ENCODE results near the gene EIF2S1. TPM values are rescaled to one million over a fixed set of nuclear protein-coding genes. Genes with fewer than 3 reads are reported as not detected.

Gene EIF2S1
- total RNA-seq, 1 experiment from 2014 or later: 192 TPM

GRCh38 chr14:67409461-67409860, 49.3 kb downstream of the EIF2S1 start:
- TF ChIP-seq FOSL1 (IDR thresholded peaks at IDR 0.05; ENCODE audit: low read depth): no peak
- TF ChIP-seq SP1 (IDR thresholded peaks at IDR 0.05; ENCODE audit: low read depth): no peak
- TF ChIP-seq SRF (IDR thresholded peaks at IDR 0.05; ENCODE audit: low read depth): no peak
- no peak for TF ChIP-seq CEBPB (IDR thresholded peaks at IDR 0.05; ENCODE audit: low read depth)
- Histone ChIP-seq H3K9ac (ENCODE audit: low read length) (no peak overlapping the region), H3K27ac (ENCODE audit: low read depth, low read length) (no peak overlapping the region), H4K20me1 (ENCODE audit: insufficient read depth) (no peaks in the 10 kb centered on the region), H3K36me3 (ENCODE audit: control insufficient read depth in 1 of 2, insufficient read depth in 2 of 2, low read length in 2 of 2) (no peaks in the 10 kb centered on the region; a peak in 1 of 4 replicates), H3K27me3 (ENCODE audit: insufficient read depth, low read length) (no peaks in the 10 kb centered on the region), H3K9me3 (ENCODE audit: control insufficient read depth in 1 of 2, insufficient read depth in 1 of 2, low read depth in 1 of 2, low read length in 2 of 2) (no peaks in the 10 kb centered on the region), H3K4me2 (ENCODE audit: low read length) (no peak overlapping the region), H3K9me2 (ENCODE audit: insufficient read depth) (no peaks in the 10 kb centered on the region), H2AFZ (ENCODE audit: low read depth, low read length, poor library complexity, severe bottlenecking) (no peak overlapping the region), H3K79me2 (ENCODE audit: insufficient read depth, low read length) (peaks cover 58% of the 10 kb centered on the region), H3K4me1 (ENCODE audit: control insufficient read depth in 1 of 2, insufficient read depth in 2 of 2, low read length in 2 of 2) (peaks cover 30 to 39% of the 10 kb centered on the region in 2 experiments), H3K4me3 (replicated peaks in 1 of 2; ENCODE audit: low read depth in 1 of 2, low read length in 2 of 2) (no peak overlapping the region)
- DNase-seq (ENCODE audit: low read depth, low spot score): no peak
- BruUV-seq (replicated peaks): no TSS peak
- CTCF ChIA-PET: no interaction called here
- ATAC-seq: no peak
- RAD21 ChIA-PET (ENCODE audit: low non-redundant PET in 1 of 2, low total read pairs in 2 of 2, uncharacterized antibody in 2 of 2, unreplicated experiment in 2 of 2): no interaction called here
- intact Hi-C loops (cut with micrococcal nuclease): no loop called here
- POLR2A ChIA-PET: interaction anchor here (1.1 kb wide), 1 partner anchor 50 kb away, joined by 3 read pairs; the partner anchor contains the start of gene ATP6V1D

GRCh38 chr14:67410313-67410712, 50.2 kb downstream of the EIF2S1 start:
- Histone ChIP-seq H2AFZ (ENCODE audit: low read depth, low read length, poor library complexity, severe bottlenecking) (no peak overlapping the region), H3K4me2 (ENCODE audit: low read length) (peak overlapping the region; percentile 78; the same call in 1 of the 2 replicates), H3K79me2 (ENCODE audit: insufficient read depth, low read length) (peaks cover 50% of the 10 kb centered on the region), H3K9ac (ENCODE audit: low read length) (no peak overlapping the region), H3K27ac (ENCODE audit: low read depth, low read length) (no peak overlapping the region), H3K4me3 (replicated peaks in 1 of 2; ENCODE audit: low read depth in 1 of 2, low read length in 2 of 2) (no peak overlapping the region), H3K4me1 (ENCODE audit: control insufficient read depth in 1 of 2, insufficient read depth in 2 of 2, low read length in 2 of 2) (peaks cover 36 to 44% of the 10 kb centered on the region in 2 experiments), H3K36me3 (ENCODE audit: control insufficient read depth in 1 of 2, insufficient read depth in 2 of 2, low read length in 2 of 2) (no peaks in the 10 kb centered on the region; a peak in 1 of 4 replicates), H3K27me3 (ENCODE audit: insufficient read depth, low read length) (no peaks in the 10 kb centered on the region), H3K9me3 (ENCODE audit: control insufficient read depth in 1 of 2, insufficient read depth in 1 of 2, low read depth in 1 of 2, low read length in 2 of 2) (no peaks in the 10 kb centered on the region), H3K9me2 (ENCODE audit: insufficient read depth) (no peaks in the 10 kb centered on the region), H4K20me1 (ENCODE audit: insufficient read depth) (no peaks in the 10 kb centered on the region)
- RAD21 ChIA-PET (ENCODE audit: low non-redundant PET in 1 of 2, low total read pairs in 2 of 2, uncharacterized antibody in 2 of 2, unreplicated experiment in 2 of 2): no interaction called here
- intact Hi-C loops (cut with micrococcal nuclease): no loop called here
- DNase-seq (ENCODE audit: low read depth, low spot score) (no peak), ATAC-seq (no peak)
- CTCF ChIA-PET: interaction anchor here (1.3 kb wide), 1 partner anchor 50 kb away, joined by 4 read pairs; the partner anchor contains the start of genes ATP6V1D and EIF2S1
- POLR2A ChIA-PET: interaction anchor here (0.7 to 1.1 kb wide), 2 partner anchors 51 to 751 kb away, joined by 3 read pairs; partner anchors contain the start of gene ATP6V1D
- TF ChIP-seq POLR2A (IDR thresholded peaks at IDR 0.05; ENCODE audit: borderline replicate concordance, extremely low read depth, insufficient read depth, insufficient read length) (no peak), EZH2phosphoT487 (IDR thresholded peaks at IDR 0.05; ENCODE audit: borderline replicate concordance) (no peak), ZFX (IDR thresholded peaks at IDR 0.05) (no peak), SIN3A (IDR thresholded peaks at IDR 0.05; ENCODE audit: low read depth) (no peak), ZBTB33 (IDR thresholded peaks at IDR 0.05; ENCODE audit: extremely low read depth, insufficient replicate concordance, low read length) (no peak), ZNF274 (IDR thresholded peaks at IDR 0.05; ENCODE audit: low read depth, low read length) (no peak), CBX3 (IDR thresholded peaks at IDR 0.05; ENCODE audit: low read depth) (no peak), YY1 (IDR thresholded peaks at IDR 0.05; ENCODE audit: extremely low read depth, insufficient replicate concordance, low read depth, low read length) (no peak), ELF1 (IDR thresholded peaks at IDR 0.05; ENCODE audit: borderline replicate concordance, low read depth) (no peak)
- TF ChIP-seq, protein P1, sequence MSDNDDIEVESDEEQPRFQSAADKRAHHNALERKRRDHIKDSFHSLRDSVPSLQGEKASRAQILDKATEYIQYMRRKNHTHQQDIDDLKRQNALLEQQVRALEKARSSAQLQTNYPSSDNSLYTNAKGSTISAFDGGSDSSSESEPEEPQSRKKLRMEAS (IDR thresholded peaks at IDR 0.05): no peak
- TF ChIP-seq, protein P2, sequence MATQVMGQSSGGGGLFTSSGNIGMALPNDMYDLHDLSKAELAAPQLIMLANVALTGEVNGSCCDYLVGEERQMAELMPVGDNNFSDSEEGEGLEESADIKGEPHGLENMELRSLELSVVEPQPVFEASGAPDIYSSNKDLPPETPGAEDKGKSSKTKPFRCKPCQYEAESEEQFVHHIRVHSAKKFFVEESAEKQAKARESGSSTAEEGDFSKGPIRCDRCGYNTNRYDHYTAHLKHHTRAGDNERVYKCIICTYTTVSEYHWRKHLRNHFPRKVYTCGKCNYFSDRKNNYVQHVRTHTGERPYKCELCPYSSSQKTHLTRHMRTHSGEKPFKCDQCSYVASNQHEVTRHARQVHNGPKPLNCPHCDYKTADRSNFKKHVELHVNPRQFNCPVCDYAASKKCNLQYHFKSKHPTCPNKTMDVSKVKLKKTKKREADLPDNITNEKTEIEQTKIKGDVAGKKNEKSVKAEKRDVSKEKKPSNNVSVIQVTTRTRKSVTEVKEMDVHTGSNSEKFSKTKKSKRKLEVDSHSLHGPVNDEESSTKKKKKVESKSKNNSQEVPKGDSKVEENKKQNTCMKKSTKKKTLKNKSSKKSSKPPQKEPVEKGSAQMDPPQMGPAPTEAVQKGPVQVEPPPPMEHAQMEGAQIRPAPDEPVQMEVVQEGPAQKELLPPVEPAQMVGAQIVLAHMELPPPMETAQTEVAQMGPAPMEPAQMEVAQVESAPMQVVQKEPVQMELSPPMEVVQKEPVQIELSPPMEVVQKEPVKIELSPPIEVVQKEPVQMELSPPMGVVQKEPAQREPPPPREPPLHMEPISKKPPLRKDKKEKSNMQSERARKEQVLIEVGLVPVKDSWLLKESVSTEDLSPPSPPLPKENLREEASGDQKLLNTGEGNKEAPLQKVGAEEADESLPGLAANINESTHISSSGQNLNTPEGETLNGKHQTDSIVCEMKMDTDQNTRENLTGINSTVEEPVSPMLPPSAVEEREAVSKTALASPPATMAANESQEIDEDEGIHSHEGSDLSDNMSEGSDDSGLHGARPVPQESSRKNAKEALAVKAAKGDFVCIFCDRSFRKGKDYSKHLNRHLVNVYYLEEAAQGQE (IDR thresholded peaks at IDR 0.05; ENCODE audit: low read depth): no peak
- no TSS peak for BruUV-seq (replicated peaks)

Measured in HCT116 (cell line).